Neutrophil (primary cell): Measurements from ENCODE around the gene MARCHF10.

ENCODE experiments used
- H3K27ac ChIP-seq: fragments of 200-600 bp; sonication (generic); 2 replicates; pipeline ENCODE4 v1.5.1; 2016; ENCODE audit warnings: mild to moderate bottlenecking, moderate library complexity
- H3K27me3 ChIP-seq: fragments of 200-600 bp; sonication (generic); 2 replicates; pipeline ENCODE4 v1.6.0; 2016; ENCODE audit warnings: mild to moderate bottlenecking
- H3K36me3 ChIP-seq: fragments of 200-600 bp; sonication (generic); 2 replicates; pipeline ENCODE4 v1.5.1; 2017
- H3K4me1 ChIP-seq, 2 experiments: fragments of 200-600 bp in 1 of 2; sonication (generic) in 1 of 2; 1 replicate in 1 of 2; 2 replicates in 1 of 2; pipeline versions ENCODE4 v1.5.1 to v1.6.1; 2013 to 2016; ENCODE audit warnings: low read depth in 1 of 2, low read length in 1 of 2, mild to moderate bottlenecking in 1 of 2, moderate library complexity in 1 of 2; ENCODE audit not compliant: control insufficient read depth in 1 of 2, insufficient read depth in 1 of 2
- H3K4me3 ChIP-seq, 2 experiments: fragments of 200-600 bp in 1 of 2; sonication (generic) in 1 of 2; 1 replicate in 1 of 2; 2 replicates in 1 of 2; pipeline ENCODE4 v1.5.1; 2013 to 2016; ENCODE audit warnings: low read depth in 1 of 2, low read length in 1 of 2, mild to moderate bottlenecking in 1 of 2, moderate library complexity in 1 of 2
- H3K9me3 ChIP-seq: fragments of 200-600 bp; sonication (generic); 2 replicates; pipeline ENCODE4 v1.5.1; 2016
- TF ChIP-seq, protein P1 (sequence below): fragments of 200-600 bp; sonication (generic); IDR thresholded peaks from 2 replicates; pipeline ENCODE4 v1.5.1; 2016; ENCODE audit warnings: antibody characterized with exemption

Gene MARCHF10

DNA sequence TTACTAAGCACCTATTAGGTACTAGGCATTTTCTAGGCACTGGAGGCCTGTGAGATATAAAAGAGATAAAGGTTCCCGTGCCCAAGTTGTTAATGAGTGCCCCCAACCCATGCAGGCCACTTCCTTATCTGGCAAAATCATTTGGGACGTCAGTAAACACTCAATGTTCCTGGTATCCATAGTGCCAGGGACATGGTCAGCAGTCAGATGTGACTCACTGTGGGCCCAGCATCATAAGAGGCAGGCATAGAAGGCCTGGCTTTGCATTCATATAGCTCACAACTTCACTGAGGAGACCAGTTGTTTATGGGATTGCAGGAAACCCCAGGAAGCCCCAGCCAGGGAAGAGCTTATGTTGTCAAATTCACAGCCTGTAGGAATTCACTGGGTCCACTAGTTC, 99.5 kb downstream of the MARCHF10 start:
- H3K4me3 ChIP-seq = no peak overlapping the region
- H3K9me3 ChIP-seq = no peaks in the 10 kb centered on the region
- peaks cover 36% of the 10 kb centered on the region for H3K27me3 ChIP-seq
- H3K4me1 ChIP-seq = peaks cover 5 to 9% of the 10 kb centered on the region in 2 experiments
- TF ChIP-seq, protein P1, sequence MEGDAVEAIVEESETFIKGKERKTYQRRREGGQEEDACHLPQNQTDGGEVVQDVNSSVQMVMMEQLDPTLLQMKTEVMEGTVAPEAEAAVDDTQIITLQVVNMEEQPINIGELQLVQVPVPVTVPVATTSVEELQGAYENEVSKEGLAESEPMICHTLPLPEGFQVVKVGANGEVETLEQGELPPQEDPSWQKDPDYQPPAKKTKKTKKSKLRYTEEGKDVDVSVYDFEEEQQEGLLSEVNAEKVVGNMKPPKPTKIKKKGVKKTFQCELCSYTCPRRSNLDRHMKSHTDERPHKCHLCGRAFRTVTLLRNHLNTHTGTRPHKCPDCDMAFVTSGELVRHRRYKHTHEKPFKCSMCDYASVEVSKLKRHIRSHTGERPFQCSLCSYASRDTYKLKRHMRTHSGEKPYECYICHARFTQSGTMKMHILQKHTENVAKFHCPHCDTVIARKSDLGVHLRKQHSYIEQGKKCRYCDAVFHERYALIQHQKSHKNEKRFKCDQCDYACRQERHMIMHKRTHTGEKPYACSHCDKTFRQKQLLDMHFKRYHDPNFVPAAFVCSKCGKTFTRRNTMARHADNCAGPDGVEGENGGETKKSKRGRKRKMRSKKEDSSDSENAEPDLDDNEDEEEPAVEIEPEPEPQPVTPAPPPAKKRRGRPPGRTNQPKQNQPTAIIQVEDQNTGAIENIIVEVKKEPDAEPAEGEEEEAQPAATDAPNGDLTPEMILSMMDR = no peak
- H3K36me3 ChIP-seq = no peaks in the 10 kb centered on the region
- H3K27ac ChIP-seq = no peak overlapping the region

DNA sequence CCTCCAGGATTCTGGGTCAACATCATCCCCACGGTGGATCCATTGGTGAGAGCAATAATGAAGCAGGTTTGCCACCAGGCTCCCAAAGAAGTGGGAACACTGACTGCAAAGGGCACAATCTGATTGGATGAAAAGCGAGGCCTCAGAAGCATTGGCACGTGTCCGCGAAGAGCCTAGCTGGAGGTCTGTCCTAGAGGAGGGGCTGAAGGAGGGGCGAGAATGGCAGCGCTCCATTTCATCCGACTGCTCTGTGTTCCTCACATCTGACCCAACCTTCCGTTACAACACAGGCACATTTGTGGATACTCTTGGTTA, 100.7 kb downstream of the MARCHF10 start:
- TF ChIP-seq, protein P1 = no peak
- Histone ChIP-seq H3K27me3 (peaks cover 46% of the 10 kb centered on the region), H3K4me1 (peaks cover 5 to 12% of the 10 kb centered on the region in 2 experiments), H3K4me3 (no peak overlapping the region), H3K27ac (no peak overlapping the region), H3K36me3 (no peaks in the 10 kb centered on the region), H3K9me3 (no peaks in the 10 kb centered on the region)

DNA sequence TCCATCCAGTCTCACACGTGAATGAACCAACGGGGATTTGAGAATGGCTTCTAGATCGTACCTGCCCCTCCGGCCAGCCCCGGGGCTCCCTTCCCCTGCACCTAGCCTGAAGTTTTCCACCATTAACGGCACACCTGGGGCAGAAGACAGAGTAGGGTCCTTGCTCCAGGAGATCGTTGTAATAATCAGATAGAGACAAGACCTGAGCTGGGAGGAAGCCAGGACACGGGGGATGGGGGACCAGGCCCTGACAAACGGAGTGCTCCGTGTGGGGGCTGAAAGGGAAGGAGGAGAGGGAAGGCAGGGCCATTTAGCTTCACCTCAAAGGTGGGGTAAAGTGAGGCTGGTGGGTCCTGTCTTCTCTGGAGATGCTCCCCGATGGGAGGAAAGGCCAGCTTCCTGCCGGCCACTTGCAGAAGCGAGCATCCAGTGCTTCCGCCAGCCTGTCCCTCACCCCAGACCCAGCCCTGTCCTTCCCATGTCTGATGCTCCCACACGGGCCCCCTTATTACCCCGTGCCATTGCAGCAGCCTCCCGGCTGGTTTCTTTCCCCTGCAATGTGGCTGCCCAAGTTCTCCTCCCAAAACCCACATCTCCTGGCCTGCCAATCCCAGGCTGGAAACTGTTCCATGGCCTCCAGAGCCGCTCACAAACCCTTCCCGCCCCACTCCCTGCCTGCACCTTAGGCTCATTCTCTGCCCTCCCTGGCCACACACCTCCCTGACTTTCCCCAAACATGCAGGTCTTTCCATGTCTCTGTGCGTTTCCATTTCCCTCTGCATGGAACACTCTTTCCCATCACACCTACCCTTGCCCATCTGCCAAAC, 101.3 kb downstream of the MARCHF10 start:
- Histone ChIP-seq H3K4me1 (peaks cover 5 to 12% of the 10 kb centered on the region in 2 experiments), H3K4me3 (no peak overlapping the region), H3K27ac (no peak overlapping the region), H3K36me3 (no peaks in the 10 kb centered on the region), H3K9me3 (no peaks in the 10 kb centered on the region), H3K27me3 (peaks cover 46% of the 10 kb centered on the region)
- TF ChIP-seq, protein P1 = no peak

DNA sequence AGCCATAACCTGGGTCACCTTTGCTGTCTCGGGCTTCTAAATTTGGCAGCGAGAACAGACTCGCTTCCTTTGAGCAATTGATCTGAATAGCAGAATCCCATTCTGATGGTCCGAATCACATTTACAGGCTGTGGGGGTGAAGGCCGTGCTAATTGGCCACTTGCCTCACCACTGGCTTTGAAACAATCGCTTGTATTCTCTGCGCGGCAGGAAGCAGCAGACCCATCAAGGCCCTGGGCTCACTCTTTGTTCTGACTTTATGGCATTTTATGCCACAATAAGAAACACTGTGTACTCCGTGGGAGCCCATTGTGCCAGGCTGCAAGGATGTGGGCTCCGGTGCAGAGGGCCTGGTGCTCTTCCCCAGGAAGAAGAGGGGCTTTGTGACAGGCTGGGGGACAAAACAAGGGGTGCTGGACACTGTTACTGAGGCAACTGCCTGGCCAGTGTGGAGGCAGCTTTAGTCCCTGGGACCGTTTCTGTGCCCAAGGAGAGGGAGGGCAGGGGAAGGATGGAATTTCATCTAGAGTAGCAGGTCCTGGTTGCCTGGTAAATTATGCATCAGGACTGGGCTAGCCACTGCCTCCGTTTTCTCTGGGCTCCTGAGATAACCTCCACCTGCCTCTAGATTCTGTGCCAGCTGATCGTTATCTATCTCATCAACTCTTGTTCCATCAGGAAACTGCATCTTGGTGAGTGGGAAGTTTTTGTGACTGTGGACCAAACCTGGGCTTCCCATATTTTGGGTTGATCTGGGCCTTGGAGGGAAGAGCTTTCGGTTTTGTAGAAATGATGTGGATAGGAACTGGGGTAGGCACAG, 102.1 kb downstream of the MARCHF10 start:
- TF ChIP-seq, protein P1 = no peak

DNA sequence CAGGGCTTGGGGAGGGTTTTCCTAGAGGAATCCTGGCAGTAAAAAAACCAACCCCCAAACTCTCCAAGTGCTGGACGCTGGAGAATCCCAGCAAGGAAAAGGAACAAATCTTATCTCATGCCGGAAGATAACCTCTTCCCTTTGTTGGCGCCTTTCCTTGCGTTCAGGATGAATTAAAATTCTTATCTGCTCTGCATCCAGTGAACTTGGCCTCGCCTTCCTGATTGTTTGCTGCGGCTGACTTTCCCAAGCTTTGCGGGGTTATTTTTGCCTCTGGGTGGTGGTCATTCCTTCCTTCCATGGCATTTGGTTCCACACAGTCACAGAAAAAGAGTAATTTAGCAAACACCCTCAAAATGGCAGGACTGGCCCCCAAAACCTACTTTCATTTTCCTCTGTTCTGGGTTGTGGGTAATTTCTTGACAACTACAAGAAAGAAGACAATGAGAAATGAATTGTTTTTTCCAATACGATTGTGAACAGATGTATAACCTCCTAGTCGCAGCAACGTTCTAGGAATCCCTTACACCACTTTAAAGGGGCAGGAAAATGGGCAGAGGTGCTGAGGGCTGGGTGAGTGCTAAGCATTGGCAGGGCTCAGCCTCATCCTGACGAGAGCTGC, 102.8 kb downstream of the MARCHF10 start:
- H3K27me3 ChIP-seq = peaks cover 46% of the 10 kb centered on the region
- H3K9me3 ChIP-seq = no peaks in the 10 kb centered on the region
- TF ChIP-seq, protein P1 = no peak
- no peak overlapping the region for H3K27ac ChIP-seq
- no peak overlapping the region for H3K4me3 ChIP-seq
- peaks cover 5 to 12% of the 10 kb centered on the region in 2 experiments for H3K4me1 ChIP-seq
- no peaks in the 10 kb centered on the region for H3K36me3 ChIP-seq

More for the DNA sequence above, 102.1 kb downstream of the MARCHF10 start:
- Histone ChIP-seq H3K4me1 (peaks cover 5 to 12% of the 10 kb centered on the region in 2 experiments), H3K36me3 (no peaks in the 10 kb centered on the region), H3K9me3 (no peaks in the 10 kb centered on the region), H3K27me3 (peaks cover 46% of the 10 kb centered on the region), H3K4me3 (no peak overlapping the region), H3K27ac (no peak overlapping the region)
